ENCODE measurements around the gene HADH. TPM values are rescaled to one million over a fixed set of nuclear protein-coding genes. Genes with fewer than 3 reads are reported as not detected.
"Not testable (repeated sequence)": the region's sequence is repeated elsewhere in the genome, so short reads cannot be mapped to it uniquely, and the experiment has no call there.

HADH gene
- total RNA-seq, 6 experiments from 2014 or later = 28.9 to 35.5 (median 32.8) TPM

DNA sequence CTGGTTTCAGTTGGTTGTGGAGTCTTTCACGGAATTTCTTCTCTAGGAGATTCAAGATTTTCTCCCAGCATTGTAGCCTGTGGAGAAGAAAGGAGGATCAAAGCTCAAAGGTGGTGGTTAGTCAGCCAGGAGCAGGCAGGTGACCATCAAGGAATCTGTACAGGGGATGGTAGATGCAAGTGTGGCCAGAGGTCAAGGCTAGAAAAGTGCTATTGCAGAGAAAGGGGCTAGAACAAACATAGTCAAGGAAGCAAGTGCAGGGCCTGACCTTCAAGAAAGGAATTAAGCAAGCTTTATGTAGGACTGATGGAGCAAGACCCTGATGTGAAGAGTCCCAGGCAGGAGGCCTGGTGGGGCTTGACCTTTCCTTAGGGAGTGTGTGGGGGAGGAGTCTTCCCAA is 16.1 kb downstream of the HADH start:
- DNase-seq = no peak
- Mint-ChIP-seq H3K36me3 (ENCODE audit: low read depth) (peaks cover 9% of the 10 kb centered on the region), H3K9me3 (no peaks in the 10 kb centered on the region), H3K4me3 (no peak overlapping the region), H3K27ac (no peak overlapping the region), H3K27me3 (ENCODE audit: insufficient read depth) (peaks cover 2% of the 10 kb centered on the region; the same call in 1 of the 2 replicates), H3K4me1 (ENCODE audit: low read depth) (peaks cover 64% of the 10 kb centered on the region)
- TF ChIP-seq, protein P1, sequence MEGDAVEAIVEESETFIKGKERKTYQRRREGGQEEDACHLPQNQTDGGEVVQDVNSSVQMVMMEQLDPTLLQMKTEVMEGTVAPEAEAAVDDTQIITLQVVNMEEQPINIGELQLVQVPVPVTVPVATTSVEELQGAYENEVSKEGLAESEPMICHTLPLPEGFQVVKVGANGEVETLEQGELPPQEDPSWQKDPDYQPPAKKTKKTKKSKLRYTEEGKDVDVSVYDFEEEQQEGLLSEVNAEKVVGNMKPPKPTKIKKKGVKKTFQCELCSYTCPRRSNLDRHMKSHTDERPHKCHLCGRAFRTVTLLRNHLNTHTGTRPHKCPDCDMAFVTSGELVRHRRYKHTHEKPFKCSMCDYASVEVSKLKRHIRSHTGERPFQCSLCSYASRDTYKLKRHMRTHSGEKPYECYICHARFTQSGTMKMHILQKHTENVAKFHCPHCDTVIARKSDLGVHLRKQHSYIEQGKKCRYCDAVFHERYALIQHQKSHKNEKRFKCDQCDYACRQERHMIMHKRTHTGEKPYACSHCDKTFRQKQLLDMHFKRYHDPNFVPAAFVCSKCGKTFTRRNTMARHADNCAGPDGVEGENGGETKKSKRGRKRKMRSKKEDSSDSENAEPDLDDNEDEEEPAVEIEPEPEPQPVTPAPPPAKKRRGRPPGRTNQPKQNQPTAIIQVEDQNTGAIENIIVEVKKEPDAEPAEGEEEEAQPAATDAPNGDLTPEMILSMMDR (IDR thresholded peaks at IDR 0.05) = no peak

DNA sequence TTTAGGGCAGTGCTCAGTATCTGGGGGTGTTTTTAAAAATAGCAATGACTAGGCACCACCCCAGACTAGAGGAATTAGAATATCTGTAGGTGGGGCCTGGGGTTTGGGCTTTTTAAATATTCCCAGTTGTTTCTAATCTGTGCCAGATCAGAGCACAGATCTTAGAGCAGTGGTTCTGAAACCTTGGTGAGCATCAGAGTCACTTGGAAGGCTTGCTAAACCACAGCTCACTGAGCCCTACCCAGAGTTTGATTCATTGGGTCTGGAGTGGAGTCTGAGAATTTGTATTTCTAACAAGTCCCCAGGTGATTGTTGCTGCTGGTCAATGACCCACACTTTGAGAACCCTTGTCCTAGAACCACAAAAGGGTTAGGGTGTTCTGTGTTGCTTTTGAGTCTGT is 16.7 kb downstream of the HADH start:
- DNase-seq = no peak
- Mint-ChIP-seq H3K4me3 (no peak overlapping the region), H3K9me3 (no peaks in the 10 kb centered on the region), H3K4me1 (ENCODE audit: low read depth) (peaks cover 62% of the 10 kb centered on the region), H3K36me3 (ENCODE audit: low read depth) (peaks cover 9% of the 10 kb centered on the region), H3K27ac (no peak overlapping the region), H3K27me3 (ENCODE audit: insufficient read depth) (peaks cover 2% of the 10 kb centered on the region)
- TF ChIP-seq, protein P1 (IDR thresholded peaks at IDR 0.05) = no peak

DNA sequence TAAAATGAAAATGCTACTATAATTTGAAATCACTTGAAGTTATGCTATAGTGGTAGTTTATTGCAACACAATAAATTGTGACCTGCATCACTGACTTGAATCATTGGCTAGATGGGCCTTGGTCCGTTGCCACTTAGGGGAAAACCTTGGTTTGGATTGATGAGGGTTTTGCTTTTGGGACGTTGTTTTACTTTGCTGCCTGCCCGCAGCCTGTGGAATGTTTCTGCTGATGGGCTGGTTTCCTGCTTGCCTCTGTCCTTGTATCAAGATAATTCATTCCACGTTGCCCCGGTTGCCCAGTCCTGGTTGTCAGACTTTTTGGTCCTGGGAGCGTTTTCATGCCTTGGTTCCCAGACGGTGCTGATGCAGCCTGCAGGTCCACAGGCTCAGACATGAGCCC is 18.3 kb downstream of the HADH start:
- Mint-ChIP-seq H3K4me1 (ENCODE audit: low read depth) (peaks cover 58% of the 10 kb centered on the region), H3K9me3 (no peaks in the 10 kb centered on the region), H3K27me3 (ENCODE audit: insufficient read depth) (peaks cover 2% of the 10 kb centered on the region), H3K4me3 (no peak overlapping the region), H3K27ac (no peak overlapping the region), H3K36me3 (ENCODE audit: low read depth) (peaks cover 21% of the 10 kb centered on the region)
- no peak for DNase-seq
- TF ChIP-seq, protein P1 (IDR thresholded peaks at IDR 0.05) = no peak

DNA sequence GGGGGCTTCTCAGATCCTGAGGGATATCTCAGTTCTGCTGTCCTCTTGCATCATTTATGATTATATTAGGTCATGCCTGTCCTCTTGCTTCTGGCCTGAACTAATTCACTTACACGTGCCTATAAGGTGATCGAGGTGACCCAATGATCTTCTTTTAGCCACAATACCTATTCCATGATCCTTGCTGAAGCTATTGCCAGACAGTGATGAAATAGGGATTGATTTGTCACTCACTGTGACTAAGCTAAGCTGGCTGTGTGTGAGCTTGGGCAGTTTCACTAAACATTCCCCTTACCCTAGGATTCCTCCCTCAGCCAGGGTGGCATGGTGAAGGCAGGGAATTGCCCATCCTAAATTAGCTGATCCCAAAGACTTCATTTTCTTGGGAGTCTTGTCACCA is 19.0 kb downstream of the HADH start:
- no peak overlapping the region for H3K4me3 Mint-ChIP-seq
- DNase-seq = peak; percentile 77
- TF ChIP-seq, protein P1 (IDR thresholded peaks at IDR 0.05) = no peak
- peaks cover 21% of the 10 kb centered on the region for H3K36me3 Mint-ChIP-seq (ENCODE audit: low read depth)
- no peaks in the 10 kb centered on the region for H3K9me3 Mint-ChIP-seq
- H3K4me1 Mint-ChIP-seq (ENCODE audit: low read depth) = peaks cover 58% of the 10 kb centered on the region
- peak overlapping the region; percentile 68; the same call in 1 of the 2 replicates for H3K27ac Mint-ChIP-seq
- peaks cover 2% of the 10 kb centered on the region for H3K27me3 Mint-ChIP-seq (ENCODE audit: insufficient read depth)

DNA sequence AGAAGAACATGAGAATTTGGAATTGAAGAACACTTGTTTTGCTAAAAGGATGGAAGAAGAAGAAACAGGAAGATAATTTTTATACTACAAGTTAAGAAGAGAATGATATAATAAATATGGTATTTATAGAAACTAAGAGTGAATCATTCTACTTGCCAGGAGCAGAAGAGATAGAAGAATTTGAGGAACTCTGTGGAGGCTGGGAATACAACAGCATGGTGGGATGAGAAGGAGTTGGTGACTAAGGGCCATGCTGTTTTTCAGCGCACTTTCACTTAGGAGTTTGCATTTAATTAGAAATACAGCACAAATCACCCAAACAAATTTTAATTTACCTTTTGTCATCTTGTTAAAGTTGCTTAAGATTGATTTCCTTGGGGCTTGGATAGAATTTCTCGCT is 20.5 kb downstream of the HADH start:
- H3K9me3 Mint-ChIP-seq = no peaks in the 10 kb centered on the region
- TF ChIP-seq, protein P1 (IDR thresholded peaks at IDR 0.05) = no peak
- peak; percentile 79 for DNase-seq
- peak overlapping the region; percentile 46 for H3K4me3 Mint-ChIP-seq
- H3K27ac Mint-ChIP-seq = peak overlapping the region; percentile 68
- H3K4me1 Mint-ChIP-seq (ENCODE audit: low read depth) = peaks cover 51% of the 10 kb centered on the region
- peaks cover 21% of the 10 kb centered on the region for H3K36me3 Mint-ChIP-seq (ENCODE audit: low read depth)
- peaks cover 2% of the 10 kb centered on the region for H3K27me3 Mint-ChIP-seq (ENCODE audit: insufficient read depth)

DNA sequence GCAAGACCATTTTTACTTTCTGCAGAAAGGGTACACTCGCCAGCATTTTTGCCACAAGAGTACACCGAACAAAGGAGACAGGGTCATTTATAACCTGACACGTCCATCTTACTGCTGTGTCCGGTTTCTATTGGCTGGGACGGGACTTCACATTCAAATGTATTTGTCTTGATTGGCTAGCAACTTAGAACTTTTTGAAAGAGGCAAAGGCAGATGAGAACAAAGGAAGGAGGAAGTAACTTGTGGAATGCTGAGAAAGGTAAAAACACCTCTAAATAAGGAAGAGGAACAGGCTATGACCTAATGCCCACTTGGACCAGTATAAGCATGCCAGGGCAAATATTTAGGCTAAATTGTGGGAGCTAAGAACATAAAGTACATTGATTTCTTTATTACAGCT is 22.7 kb downstream of the HADH start:
- not testable (repeated sequence) for H3K27me3 Mint-ChIP-seq (ENCODE audit: insufficient read depth); H3K4me3 Mint-ChIP-seq; DNase-seq; H3K27ac Mint-ChIP-seq; H3K9me3 Mint-ChIP-seq
- H3K36me3 Mint-ChIP-seq (ENCODE audit: low read depth) = peaks cover 21% of the 10 kb centered on the region
- H3K4me1 Mint-ChIP-seq (ENCODE audit: low read depth) = peaks cover 35% of the 10 kb centered on the region

All from HFFc6 (cell line).